Urinary bladder (tissue), 4 donors: ENCODE results near the gene RPRD2. TPM values are rescaled to one million over a fixed set of nuclear protein-coding genes. Genes with fewer than 3 reads are reported as not detected.

Experiments
- DNase-seq: peaks from one replicate; pipeline ENCODE4 v3.0.0-alpha.2; 2015; ENCODE audit errors: extremely low spot score
- H3K27ac ChIP-seq: one replicate; pipeline ENCODE4 v1.5.1; 2013; ENCODE audit warnings: low read depth, mild to moderate bottlenecking, moderate library complexity
- H3K36me3 ChIP-seq: one replicate; pipeline ENCODE4 v1.6.1; 2013; ENCODE audit warnings: mild to moderate bottlenecking, moderate library complexity; ENCODE audit not compliant: insufficient read depth
- H3K4me1 ChIP-seq: one replicate; pipeline ENCODE4 v1.6.1; 2013; ENCODE audit warnings: mild to moderate bottlenecking, moderate library complexity; ENCODE audit not compliant: insufficient read depth
- H3K4me3 ChIP-seq: one replicate; pipeline ENCODE4 v1.5.1; 2013; ENCODE audit warnings: low read depth, low read length
- WGBS: extraction: QIAGEN DNeasy Blood & Tissue Kit; methylation state at CpG from one replicate; pipeline ENCODE4 v1.1.7; 2013; 5-methylcytosine and 5-hydroxymethylcytosine counted together
- polyA plus RNA-seq: library from polyadenylated mRNA; stranded (reverse); fragments of 200-250 nt; gene quantifications from one replicate; pipeline ENCODE4 v1.2.3, GENCODE V29; 2013
- total RNA-seq: library from RNA; depleted of rRNA; stranded (reverse); fragments of >200 nt; gene quantifications from one replicate; pipeline ENCODE4 v1.2.3, GENCODE V29; 2014
- donor health status: healthy with polysubstance abuse.
- donor health status: healthy.

The RPRD2 gene
- total and polyA plus RNA-seq, 2 donors, result 19.3 to 23.4 TPM

DNA sequence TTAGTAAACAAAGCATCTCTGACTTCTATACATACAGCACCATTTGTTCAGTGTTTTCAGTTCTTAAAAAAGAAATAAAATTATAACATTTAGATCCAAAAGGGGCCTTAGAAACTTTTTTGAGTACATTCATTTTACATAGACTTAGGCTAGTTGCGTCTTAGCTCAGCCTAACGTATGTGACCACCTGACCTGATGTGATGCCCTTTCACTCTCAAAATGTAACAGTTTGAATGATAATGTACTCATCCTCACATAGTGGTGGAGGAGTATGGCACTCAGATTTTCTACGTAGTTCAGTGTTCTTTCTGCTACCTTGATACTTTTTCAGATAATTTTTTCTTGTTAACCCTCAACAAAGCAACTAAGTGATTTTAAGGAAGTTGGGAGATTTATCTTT lies 43.4 kb downstream of the RPRD2 start:
- no peak for DNase-seq
- Histone ChIP-seq H3K27ac (no peak overlapping the region), H3K4me1 (no peaks in the 10 kb centered on the region), H3K36me3 (no peaks in the 10 kb centered on the region), H3K4me3 (no peak overlapping the region)
- WGBS, result 94% methylated on average over 3 of the region's 3 CpGs

DNA sequence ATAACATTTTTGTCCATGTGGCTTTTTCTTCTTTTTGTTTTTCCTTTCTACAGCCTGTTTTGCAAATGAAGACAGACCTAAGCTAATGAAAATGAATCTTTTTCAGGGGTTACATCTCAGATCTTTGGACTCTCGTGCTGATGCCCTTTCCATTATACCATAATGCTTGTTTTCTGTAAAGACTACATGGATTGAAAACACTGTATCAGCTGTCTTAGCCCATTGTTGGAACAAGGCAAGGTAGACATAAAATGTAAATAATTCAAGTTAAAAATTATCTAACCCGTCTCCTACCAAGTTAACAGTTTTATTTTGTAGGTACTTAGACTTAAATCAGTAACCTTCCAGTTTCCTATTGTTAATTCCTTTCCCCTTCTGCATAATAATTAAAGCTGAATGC lies 44.9 kb downstream of the RPRD2 start:
- Histone ChIP-seq H3K36me3 (no peaks in the 10 kb centered on the region), H3K27ac (no peak overlapping the region), H3K4me3 (no peak overlapping the region), H3K4me1 (no peaks in the 10 kb centered on the region)
- DNase-seq, result no peak
- 93% methylated on average over 2 of the region's 2 CpGs for WGBS

DNA sequence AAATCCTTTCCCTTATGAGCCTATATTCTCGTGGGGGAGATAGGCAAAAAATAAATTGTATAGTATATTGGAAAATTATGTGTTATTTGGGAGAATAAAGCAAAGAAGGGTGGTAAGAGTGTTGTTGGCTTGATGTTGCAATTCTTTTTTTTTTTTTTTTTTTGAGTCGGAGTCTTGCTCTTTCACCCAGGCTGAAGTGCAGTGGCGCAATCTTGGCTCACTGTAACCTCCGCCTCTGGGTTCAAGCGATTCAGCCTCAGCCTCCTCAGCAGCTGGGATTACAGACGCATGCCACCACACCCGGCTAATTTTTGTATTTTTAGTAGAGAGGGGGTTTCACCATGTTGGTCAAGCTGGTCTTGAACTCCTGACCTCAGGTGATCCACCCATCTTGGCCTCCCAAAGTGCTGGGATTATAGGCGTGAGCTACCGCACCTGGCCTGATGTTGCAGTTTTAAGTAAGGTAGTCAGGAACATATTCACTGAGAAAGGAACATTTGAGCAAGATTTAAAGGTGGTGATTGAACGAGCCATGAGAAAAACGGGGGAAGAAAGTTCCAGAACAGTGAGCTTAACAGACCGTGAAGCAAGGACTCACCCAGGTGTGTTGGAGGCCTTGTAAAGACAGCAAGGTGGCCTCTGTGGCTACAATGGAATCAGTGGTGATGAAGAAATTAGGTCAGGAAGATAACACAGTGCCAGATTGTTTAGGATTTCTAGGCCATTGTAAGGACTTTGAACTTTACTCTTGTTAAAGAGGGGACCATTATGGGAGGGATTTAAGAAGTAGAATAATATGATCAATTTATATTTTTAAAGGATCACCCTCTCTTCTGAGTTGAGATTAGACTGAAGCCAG lies 45.8 kb downstream of the RPRD2 start:
- 89% methylated on average over 12 of the region's 12 CpGs for WGBS
- H3K27ac ChIP-seq, result no peak overlapping the region
- no peaks in the 10 kb centered on the region for H3K36me3 ChIP-seq
- no peak for DNase-seq
- no peak overlapping the region for H3K4me3 ChIP-seq
- no peaks in the 10 kb centered on the region for H3K4me1 ChIP-seq

DNA sequence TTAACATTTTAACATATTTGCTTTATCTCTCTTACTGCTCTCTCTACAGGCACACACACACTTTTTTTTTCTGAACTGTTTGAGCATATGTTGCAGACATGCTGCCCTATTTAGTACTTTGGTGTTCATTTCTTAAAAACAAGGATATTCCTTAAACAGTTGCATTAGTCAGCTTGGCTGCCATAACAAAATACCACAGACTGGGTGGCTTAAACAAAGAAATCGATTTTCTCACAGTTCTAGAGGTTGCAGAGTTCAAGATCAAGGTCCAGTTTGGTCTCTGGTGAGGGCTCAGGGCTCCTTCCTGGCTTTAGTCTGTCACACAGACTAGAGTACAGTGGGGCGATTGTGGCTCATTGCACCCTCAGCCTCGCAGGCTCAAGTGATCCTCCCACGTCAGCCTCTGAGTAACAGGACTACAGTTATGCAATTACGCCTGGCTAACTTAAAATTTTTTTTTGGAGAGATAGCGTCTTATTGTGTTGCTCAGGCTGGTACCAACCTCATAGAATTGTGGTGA lies 46.7 kb downstream of the RPRD2 start:
- 78% methylated on average over 6 of the region's 6 CpGs for WGBS
- Histone ChIP-seq H3K4me3 (no peak overlapping the region), H3K36me3 (no peaks in the 10 kb centered on the region), H3K4me1 (no peaks in the 10 kb centered on the region), H3K27ac (no peak overlapping the region)
- no peak for DNase-seq

DNA sequence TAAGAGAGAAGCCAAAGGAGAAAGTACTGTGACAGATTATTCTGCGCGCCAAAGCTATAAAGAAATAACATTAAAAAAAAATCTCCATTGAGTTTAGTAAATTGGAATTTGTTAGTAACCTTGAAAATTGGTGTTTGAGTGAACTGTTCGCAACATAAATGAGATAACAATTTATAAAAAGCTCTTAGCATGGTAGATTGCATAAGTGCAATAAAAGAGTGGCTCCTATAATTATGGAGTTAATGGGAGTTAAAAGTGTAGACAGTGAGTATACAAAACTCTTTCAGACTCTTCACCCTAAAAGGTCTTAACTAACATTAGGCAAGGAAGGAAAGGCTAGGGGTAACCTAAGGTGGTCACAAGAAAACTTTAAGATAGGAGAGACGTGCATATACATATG lies 50.6 kb downstream of the RPRD2 start:
- no peak overlapping the region for H3K4me3 ChIP-seq
- no peaks in the 10 kb centered on the region for H3K36me3 ChIP-seq
- no peak for DNase-seq
- 97% methylated on average over 4 of the region's 4 CpGs for WGBS
- no peaks in the 10 kb centered on the region for H3K4me1 ChIP-seq
- no peak overlapping the region for H3K27ac ChIP-seq

DNA sequence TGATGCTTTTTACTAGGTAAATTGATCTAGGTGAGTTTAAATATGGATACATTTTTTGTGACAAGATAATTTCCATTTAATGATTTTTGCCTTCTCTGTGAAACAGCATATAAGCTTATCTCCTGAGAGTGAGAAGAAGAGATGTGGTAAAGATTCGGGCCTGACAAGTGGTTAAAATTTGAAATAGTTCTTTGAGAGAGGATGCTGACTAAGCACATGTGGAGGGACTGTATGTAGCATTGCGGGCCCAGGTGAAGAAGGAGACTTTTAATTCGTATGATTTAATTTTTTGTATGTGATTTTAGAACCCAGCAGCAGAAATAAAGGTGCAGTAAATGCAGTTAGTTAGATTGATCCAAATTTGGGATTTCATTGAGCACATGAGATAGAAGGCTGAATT lies 51.9 kb downstream of the RPRD2 start:
- Histone ChIP-seq H3K4me3 (no peak overlapping the region), H3K4me1 (no peaks in the 10 kb centered on the region), H3K27ac (no peak overlapping the region), H3K36me3 (no peaks in the 10 kb centered on the region)
- DNase-seq, result no peak
- 83% methylated on average over 3 of the region's 3 CpGs for WGBS

DNA sequence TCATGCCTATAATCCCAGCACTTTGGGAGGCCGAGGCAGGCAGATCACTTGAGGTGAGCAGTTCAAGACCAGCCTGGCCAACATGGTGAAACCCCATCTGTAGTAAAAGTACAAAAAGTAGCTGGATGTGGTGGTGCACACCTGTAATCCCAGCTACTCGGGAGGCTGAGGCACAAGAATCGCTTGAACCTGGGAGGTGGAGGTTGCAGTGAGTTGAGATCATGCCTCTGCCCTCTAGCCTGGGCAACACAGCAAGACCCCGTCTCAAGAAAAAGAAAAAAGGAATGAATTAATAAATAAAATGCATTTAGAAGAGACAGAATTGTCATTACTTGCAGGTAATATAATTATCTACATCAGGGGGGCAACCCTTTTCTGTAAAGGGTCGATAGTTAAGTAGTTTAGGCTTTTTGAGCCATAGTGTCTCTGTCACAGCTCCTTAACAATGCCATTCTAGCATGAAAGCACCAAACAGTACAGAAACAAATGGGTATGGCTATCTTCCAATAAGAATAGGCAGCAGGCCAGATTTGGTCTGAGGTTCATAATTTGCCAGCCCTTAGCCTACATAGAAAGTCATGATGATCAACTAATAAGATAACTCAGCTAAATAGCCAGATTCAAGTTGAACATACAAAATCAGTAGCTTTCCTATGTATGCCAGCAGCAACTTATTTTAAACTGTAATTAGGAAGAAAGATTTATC lies 56.8 kb downstream of the RPRD2 start:
- no peaks in the 10 kb centered on the region for H3K36me3 ChIP-seq
- DNase-seq, result no peak
- H3K4me1 ChIP-seq, result no peaks in the 10 kb centered on the region
- 95% methylated on average over 5 of the region's 5 CpGs for WGBS
- no peak overlapping the region for H3K27ac ChIP-seq
- no peak overlapping the region for H3K4me3 ChIP-seq

DNA sequence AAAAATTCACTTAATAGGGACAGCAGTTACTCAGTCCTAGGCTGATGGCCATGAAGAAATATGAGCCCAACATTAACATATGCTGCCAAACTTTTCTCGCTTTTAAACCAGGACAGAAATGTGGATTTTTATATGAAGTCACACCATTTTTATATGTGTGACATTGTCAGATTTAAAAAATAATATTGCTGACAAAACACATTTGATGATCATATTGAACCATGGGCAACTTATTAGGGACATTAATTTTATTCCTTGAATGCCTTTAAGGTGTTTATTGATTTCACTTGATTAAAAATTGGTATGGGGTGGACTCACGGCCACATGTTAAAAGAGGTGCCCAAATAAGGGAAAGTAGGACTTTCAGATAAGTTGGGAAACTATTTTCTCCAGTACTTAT lies 58.6 kb downstream of the RPRD2 start:
- no peak overlapping the region for H3K27ac ChIP-seq
- no peaks in the 10 kb centered on the region for H3K36me3 ChIP-seq
- no peak for DNase-seq
- H3K4me1 ChIP-seq, result no peaks in the 10 kb centered on the region
- no peak overlapping the region for H3K4me3 ChIP-seq
- 98% methylated on average over 2 of the region's 2 CpGs for WGBS

DNA sequence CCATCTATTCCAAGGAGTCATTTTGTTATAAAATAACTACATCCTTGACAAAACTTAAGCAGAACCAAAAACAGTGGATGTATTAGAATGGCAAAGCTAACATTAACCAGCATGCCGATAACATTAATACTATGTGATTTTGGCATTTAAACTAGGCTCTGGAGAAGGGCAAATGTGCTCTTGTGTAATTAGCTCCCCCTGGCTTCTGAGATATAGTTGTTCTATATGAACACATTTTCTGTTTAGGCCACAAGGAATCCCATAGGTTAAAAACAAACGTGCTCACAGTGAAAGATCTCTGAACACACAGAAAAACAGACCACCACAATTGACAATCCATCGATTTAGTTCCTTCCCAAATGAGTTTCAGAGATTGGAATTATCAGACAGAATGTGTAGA lies 65.9 kb downstream of the RPRD2 start:
- H3K4me1 ChIP-seq, result no peaks in the 10 kb centered on the region

DNA sequence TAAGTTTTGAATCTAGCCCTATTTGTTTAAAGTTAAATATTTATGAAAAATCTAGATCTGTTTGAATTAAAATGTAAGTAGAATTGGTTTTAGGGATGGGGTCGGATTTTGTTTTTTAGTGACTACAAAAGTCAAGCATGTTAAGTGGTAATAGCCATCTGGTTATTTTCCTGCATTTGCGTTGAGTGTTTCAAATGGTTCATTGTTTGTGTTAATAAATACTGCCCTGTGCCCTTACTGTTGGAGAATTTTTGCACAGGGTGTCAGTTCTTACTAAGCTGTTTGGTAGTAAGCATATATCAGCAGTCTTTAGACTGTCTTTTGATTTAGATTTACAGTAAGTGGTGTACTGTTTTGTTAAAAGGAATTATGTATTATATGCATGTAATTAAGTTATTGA lies 77.2 kb downstream of the RPRD2 start:
- whole genome bisulfite sequencing, result 82% methylated on average over 2 of the region's 2 CpGs
- Histone ChIP-seq H3K36me3 (peaks cover 4% of the 10 kb centered on the region), H3K27ac (no peak overlapping the region), H3K4me1 (no peaks in the 10 kb centered on the region), H3K4me3 (no peak overlapping the region)
- DNase-seq, result no peak

More for the DNA sequence above, 65.9 kb downstream of the RPRD2 start:
- no peak for DNase-seq
- Histone ChIP-seq H3K36me3 (no peaks in the 10 kb centered on the region), H3K27ac (no peak overlapping the region), H3K4me3 (no peak overlapping the region)
- 70% methylated on average over 3 of the region's 3 CpGs for WGBS

DNA sequence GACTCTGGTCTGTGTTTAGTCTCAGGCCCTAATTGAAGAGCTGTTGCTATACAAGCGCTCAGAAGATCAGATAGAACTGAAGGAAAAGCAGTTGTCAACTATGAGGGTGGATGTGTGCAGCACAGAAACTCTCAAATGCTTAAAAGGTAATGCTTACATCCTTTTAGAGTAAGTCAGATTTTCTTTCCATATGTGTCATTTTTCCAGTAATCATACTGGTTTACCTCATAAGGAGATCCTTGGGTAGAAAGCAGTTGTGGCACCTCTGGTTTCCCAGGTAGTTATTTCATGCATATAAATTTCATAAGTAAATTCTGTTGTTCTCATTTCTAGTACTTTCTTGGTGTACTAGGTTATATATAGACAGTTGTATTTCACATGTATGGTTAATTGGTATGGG lies 80.3 kb downstream of the RPRD2 start:
- H3K4me3 ChIP-seq, result no peak overlapping the region
- WGBS, result 97% methylated on average over 1 of the region's 1 CpG
- DNase-seq, result no peak
- no peak overlapping the region for H3K27ac ChIP-seq
- H3K4me1 ChIP-seq, result no peaks in the 10 kb centered on the region
- peaks cover 7% of the 10 kb centered on the region for H3K36me3 ChIP-seq

DNA sequence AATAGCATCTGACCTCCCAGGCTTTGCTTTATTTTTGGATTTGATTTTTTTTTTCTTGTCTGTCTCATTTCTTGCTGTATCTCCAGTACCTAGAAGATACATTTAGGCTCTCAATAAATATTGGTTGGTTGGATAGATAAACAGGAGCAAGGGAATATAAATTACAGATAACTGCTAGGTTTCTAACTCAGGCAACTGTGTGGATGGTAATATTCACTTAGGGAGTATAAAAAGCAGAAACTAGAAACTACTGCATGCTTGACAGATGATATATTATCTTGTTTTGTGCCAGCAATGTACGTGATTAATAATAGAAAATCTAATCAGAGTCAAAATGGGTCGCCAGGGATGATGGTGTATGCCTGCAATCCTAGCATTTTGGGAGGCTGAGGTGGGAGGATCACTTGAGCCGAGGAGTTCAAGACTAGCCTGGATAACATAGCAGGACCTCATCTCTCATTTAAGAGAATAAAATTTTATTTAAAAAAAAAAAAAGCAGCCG lies 92.2 kb downstream of the RPRD2 start:
- no peak overlapping the region for H3K4me3 ChIP-seq
- H3K4me1 ChIP-seq, result no peaks in the 10 kb centered on the region
- no peaks in the 10 kb centered on the region for H3K36me3 ChIP-seq
- H3K27ac ChIP-seq, result no peak overlapping the region
- no peak for DNase-seq
- 71% methylated on average over 4 of the region's 4 CpGs for WGBS

DNA sequence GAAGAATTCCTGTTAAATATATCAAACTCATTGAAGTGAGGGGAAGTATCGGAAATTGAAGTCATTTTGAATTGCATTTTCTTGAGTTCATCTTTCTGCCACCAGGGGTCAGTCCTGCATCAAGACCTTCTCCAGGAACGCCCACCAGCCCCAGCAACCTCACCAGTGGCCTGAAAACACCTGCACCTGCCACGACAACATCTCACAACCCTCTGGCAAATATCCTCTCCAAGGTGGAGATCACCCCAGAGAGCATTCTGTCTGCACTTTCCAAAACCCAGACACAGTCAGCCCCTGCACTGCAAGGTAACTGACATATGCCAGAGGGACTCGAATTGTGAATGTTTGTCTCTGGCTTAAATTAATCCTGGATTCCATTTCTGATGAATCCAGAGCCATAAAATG lies 100.5 kb downstream of the RPRD2 start:
- Histone ChIP-seq H3K4me1 (no peaks in the 10 kb centered on the region), H3K4me3 (no peak overlapping the region), H3K27ac (no peak overlapping the region), H3K36me3 (peaks cover 2% of the 10 kb centered on the region)
- 39% methylated on average over 4 of the region's 4 CpGs for WGBS
- no peak for DNase-seq

DNA sequence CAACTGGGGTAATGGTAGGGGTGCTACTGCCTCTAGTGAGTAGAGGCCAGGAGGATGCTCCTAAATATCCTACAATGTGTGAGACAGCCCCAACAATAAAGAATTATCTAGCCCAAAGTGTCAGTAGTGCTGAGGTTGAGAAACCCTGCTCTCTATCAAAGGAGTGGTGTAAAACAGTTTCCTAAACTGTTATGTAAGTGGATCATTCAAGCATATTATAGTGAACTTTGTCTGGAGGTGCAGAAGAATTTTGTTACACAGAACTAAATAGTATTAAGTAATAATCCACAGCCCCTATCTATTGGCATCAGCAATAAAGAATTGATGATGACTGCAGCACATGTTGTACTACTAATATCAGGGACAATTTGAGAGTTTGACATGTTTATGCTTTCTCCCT lies 103.0 kb downstream of the RPRD2 start:
- Histone ChIP-seq H3K4me3 (no peak overlapping the region), H3K36me3 (peaks cover 4% of the 10 kb centered on the region), H3K27ac (no peak overlapping the region), H3K4me1 (no peaks in the 10 kb centered on the region)
- DNase-seq, result no peak
